NCI-H1436 treated with DMSO at 0.1 percent for 48 hours (cell line): ENCODE measurements around the gene DNMT1.
"Not testable (repeated sequence)": the region's sequence is repeated elsewhere in the genome, so short reads cannot be mapped to it uniquely, and the experiment has no call there.

Experiments used
- DNase-seq: peaks from one replicate; lab custom pipeline; 2025; lab: John Stamatoyannopoulos, UW

DNMT1 gene

GRCh38 chr19:10220695-10221094 lies 25.9 kb upstream of the DNMT1 start:
- no peak for DNase-seq

- no peak for DNase-seq
Observed at GRCh38 chr19:10219678-10220077, 24.9 kb upstream of the DNMT1 start.

GRCh38 chr19:10217085-10217484 lies 22.3 kb upstream of the DNMT1 start:
- no peak for DNase-seq

DNA sequence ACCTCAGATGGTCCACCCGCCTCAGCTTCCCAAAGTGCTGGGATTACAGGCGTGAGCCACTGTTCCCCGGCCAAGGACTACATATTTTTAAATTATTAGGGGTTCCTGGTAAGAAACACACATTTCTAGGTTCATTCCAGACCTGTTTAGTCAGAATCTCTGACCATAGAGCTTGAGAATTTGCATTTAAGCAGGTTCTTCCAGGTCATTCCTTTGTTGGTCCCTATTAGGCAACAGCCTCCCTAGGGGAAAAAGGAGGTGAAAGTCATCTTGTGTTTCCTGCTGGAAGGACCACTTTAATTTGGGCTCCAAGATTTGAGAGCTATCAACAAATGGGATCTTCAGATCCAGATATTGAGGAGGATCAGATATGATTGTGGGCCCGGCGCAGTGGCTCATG lies 20.0 kb upstream of the DNMT1 start:
- DNase-seq: no peak

- DNase-seq: no peak
Observed at GRCh38 chr19:10211691-10212090, 16.9 kb upstream of the DNMT1 start.

GRCh38 chr19:10211061-10211460 lies 16.3 kb upstream of the DNMT1 start:
- no peak for DNase-seq

DNA sequence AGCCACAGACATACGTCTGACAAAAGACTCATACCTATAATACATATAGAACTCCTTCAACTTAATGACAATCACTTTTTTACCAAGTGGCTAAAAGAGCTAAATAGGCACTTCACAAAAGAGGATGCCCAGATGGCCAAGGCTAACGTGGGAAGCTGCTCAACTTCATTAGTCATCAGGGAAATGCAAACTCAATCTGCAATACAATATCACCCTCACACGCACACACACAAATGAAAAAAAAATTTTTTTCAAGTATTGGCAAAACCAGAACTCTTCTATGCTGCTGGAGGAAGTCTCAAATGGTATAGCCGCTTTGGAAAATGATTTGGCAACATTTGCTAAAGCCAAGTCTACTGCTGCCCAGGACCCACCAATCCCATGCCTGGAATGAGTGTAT lies 14.6 kb upstream of the DNMT1 start:
- no peak for DNase-seq

DNA sequence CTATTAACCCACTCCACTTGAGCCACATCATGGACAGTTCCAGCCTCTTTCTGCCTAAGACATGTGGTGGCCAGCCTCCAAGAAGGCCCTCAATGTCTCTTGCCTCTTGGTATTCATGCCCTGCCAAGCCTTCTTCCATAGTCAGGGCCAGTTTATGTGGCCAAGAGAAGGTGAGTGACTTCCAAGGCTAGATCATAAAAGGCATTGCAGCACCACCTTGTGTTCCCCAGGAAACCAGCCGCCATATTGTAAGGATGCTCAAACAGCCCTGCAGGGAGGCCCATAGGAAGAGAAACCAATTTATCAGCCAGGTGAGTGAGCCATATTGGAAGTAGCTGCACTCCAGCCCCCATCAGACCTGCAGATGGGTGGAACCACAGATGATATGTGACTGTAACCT lies 12.3 kb upstream of the DNMT1 start:
- no peak for DNase-seq

GRCh38 chr19:10206226-10206885 lies 11.6 kb upstream of the DNMT1 start:
- no peak for DNase-seq

DNA sequence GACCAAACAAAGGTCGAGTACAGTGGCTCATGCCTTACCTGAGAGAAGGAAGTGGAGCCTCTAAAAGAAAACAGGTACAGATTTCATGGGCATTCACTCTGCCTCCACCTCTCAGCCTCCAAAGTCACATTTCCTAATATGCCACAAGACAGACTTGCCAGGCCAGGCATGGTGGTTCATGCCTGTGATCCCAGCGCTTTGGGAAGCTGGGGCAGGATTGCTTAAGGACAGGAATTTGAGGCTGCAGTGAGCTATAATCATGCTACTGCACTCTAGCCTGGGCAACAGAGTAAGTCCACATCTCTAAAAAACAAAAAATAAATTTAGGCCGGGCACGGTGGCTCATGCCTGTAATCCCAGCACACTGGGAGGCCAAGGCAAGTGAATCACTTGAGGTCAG lies 10.9 kb upstream of the DNMT1 start:
- DNase-seq: no peak

GRCh38 chr19:10203686-10204085 lies 8.9 kb upstream of the DNMT1 start:
- DNase-seq: no peak

GRCh38 chr19:10201176-10201575 lies 6.4 kb upstream of the DNMT1 start:
- DNase-seq: no peak

DNA sequence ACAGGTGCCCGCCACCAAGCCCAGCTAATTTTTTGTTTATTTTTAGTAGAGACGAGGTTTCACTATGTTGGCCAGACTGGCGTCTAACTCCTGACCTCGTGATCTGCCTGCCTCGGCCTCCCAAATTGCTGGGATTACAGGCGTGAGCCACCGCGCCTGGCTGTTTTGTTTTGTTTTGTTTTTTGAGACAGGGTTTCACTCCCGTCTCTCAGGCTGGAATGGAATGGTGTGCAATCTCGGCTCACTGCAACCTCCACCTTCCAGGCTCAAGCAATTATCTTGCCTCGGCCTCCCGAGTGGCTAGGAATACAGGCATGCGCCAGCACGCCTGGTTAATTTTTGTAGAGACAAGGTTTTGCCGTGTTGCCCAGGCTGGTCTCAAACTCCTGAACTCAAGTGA lies 5.3 kb upstream of the DNMT1 start:
- DNase-seq: not testable (repeated sequence)

DNA sequence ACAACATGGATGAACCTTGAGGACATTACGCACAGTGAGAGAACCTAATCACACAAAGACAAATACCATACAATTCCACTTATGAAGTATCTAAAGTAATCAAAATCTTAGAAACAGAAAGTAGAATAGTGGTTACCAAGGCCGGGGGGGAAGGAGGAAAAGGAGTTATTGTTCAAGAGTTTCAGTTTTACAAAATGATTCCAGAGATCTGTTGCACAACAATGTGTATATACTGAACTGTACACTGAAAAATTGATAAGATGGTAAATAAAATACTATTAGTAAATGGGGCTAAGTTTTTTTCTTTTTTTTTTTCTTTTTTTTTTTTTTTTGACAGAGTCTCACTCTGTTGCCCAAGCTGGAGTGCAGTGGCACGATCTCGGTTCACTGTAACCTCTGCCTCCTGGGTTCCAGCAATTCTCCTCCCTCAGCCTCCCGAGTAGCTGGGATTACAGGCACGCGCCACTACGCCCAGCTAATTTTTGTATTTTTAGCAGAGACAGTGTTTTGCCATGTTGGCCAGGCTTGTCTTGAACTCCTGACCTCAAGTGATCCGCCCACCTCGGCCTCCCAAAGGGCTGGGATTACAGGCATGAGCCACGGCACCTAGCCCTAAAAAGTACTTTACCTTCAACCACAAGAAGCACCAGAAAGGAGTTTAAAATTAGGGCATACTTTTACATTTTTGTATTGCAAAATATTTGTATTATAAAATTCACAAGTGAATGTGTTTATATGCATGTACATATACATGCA lies 4.3 kb upstream of the DNMT1 start:
- not testable (repeated sequence) for DNase-seq

DNA sequence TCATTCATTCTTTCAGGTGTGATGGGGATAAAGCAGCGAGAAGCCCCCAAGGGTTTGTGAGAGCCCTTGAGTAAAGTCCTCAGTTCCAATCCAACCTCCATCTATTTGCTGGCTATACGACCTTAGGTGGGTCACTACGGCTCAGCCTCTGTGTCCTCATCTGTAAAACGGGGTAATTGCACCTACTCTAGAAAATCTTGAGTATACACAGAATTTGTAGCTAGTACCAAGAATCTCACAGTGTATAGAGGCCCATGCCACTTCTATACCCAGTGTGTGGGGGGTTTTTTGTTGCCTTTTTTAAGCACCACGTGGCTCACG lies 406 bp upstream of the DNMT1 start:
- DNase-seq: no peak

GRCh38 chr19:10193790-10194499 lies 808 bp downstream of the DNMT1 start:
- DNase-seq: no peak

DNA sequence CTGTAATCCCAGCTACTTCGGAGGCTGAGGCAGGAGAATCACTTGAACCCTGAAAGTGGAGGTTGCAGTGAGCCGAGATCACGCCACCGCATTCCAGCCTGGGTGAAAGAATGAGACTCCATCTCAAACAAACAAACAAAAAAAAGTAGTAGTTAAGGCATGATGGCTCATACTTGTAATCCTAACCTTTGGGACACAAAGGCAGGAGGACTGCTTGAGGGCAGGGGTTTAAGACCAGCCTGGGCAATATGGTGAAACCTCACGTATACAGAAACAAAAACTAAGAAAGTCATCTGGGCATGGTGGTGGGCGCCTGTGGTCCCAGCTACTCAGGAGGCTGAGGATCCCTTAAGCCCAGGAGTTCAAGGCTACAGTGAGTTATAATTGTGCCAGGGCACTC lies 1.8 kb downstream of the DNMT1 start:
- no peak for DNase-seq

DNA sequence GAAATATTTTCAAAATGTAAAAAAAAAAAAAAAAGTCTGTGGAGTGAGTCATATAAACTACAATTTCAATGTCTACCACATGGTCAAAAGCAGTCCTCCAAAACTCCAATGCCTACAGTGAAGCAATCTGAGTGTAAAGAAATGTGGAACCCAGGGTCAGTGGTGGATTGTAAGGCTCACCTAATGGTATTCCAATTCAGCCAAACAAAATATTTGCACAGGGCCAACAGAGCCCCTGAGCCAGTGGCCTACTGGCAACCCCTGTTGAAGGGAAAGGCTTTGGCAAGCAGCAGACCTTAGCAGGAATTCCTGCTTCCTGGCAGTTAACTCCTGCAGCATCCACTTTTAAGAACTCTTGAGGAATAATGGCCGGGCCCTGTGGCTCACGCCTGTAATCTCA lies 3.4 kb downstream of the DNMT1 start:
- DNase-seq: no peak

DNA sequence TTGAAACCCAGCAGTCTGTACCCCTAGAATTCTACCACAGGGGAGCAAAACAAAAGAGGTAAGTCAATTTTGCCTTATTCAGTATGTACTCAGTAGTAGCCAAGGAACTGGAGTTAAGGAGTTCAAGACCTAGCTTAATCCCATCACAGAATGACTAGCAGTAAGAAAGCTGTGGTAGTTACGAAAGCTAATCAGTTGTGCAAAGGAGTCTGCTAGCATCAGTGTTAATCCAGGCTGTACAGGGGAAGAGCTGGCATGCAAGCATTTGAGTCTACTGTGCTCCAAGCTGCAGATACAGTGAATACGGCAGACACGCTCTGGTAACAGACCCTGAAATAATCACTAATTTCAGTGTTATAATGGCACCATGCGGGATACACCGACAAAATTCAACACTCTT lies 4.7 kb downstream of the DNMT1 start:
- no peak for DNase-seq

DNA sequence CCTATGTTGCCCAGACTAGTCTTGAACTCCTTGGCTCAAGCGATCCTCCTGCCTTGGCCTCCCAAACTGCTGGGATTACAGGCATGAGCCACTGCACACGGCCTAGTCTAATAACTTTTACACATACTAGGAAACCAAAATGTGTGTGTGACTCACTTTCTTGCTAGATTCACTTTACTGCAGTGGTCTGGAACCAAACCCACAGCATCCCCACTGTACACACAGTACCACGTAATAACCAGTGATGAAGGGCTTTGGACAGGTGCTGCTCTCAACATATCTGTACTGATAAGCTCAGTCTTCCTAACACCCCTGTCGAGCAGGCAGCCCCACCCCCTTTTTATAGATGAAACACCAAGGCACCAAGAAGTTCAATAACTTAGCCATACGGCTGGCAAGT lies 5.1 kb downstream of the DNMT1 start:
- no peak for DNase-seq

- DNase-seq: no peak
Observed at GRCh38 chr19:10187315-10187714, 7.4 kb downstream of the DNMT1 start.

- DNase-seq: no peak
Observed at GRCh38 chr19:10184636-10185035, 10.1 kb downstream of the DNMT1 start.

- DNase-seq: no peak
Observed at GRCh38 chr19:10183926-10184325, 10.8 kb downstream of the DNMT1 start.
